OCI-LY1 (cell line): Measurements from ENCODE around the gene FGD4.

Source experiments
- H2AFZ ChIP-seq: fragments of 200-600 bp; sonication (generic), shearing (Covaris generic); 2 replicates; pipeline ENCODE4 v1.6.0; 2014; ENCODE audit warnings: antibody characterized with exemption, mild to moderate bottlenecking, low read length
- H3F3A ChIP-seq: fragments of 200-600 bp; sonication (generic), shearing (Covaris generic); 2 replicates; pipeline ENCODE4 v1.6.0; 2014; ENCODE audit warnings: mild to moderate bottlenecking, antibody characterized with exemption, low read length, moderate library complexity; ENCODE audit not compliant: insufficient read depth
- H3K27ac ChIP-seq: fragments of 200-600 bp; sonication (generic); 2 replicates; pipeline ENCODE4 v1.5.1; 2014; ENCODE audit warnings: low read length, mixed run types, mild to moderate bottlenecking, low read depth; ENCODE audit not compliant: poor library complexity, severe bottlenecking
- H3K27me3 ChIP-seq: fragments of 200-600 bp; sonication (generic); 2 replicates; pipeline ENCODE4 v1.6.0; 2014; ENCODE audit warnings: antibody characterized with exemption, mild to moderate bottlenecking, low read length, moderate library complexity; ENCODE audit not compliant: insufficient read depth
- H3K36me3 ChIP-seq: fragments of 200-600 bp; sonication (generic); 2 replicates; pipeline ENCODE4 v1.6.1; 2014; ENCODE audit warnings: mild to moderate bottlenecking, antibody characterized with exemption, low read length, moderate library complexity, mixed read lengths; ENCODE audit not compliant: insufficient read depth
- H3K4me1 ChIP-seq: fragments of 200-600 bp; sonication (generic); 2 replicates; pipeline ENCODE4 v1.5.1; 2014; ENCODE audit warnings: mild to moderate bottlenecking, low read length, moderate library complexity; ENCODE audit not compliant: insufficient read depth, severe bottlenecking
- H3K4me2 ChIP-seq: fragments of 200-600 bp; sonication (generic), shearing (Covaris generic); 2 replicates; pipeline ENCODE4 v1.6.1; 2014; ENCODE audit warnings: low read length
- H3K4me3 ChIP-seq: fragments of 200-600 bp; sonication (generic); 2 replicates; pipeline ENCODE4 v1.5.1; 2014; ENCODE audit warnings: low read length, low read depth, mild to moderate bottlenecking, mixed read lengths; ENCODE audit not compliant: poor library complexity, severe bottlenecking
- H3K79me2 ChIP-seq: fragments of 200-600 bp; shearing (Covaris generic); 2 replicates; pipeline ENCODE4 v1.6.1; 2016; ENCODE audit warnings: mixed run types, low read length, mixed read lengths; ENCODE audit not compliant: insufficient read depth
- H3K9ac ChIP-seq: fragments of 200-600 bp; sonication (generic), shearing (Covaris generic); 2 replicates; pipeline ENCODE4 v1.6.1; 2014; ENCODE audit warnings: mild to moderate bottlenecking, low read length, mixed read lengths
- H3K9me2 ChIP-seq: fragments of 200-600 bp; sonication (generic), shearing (Covaris generic); 2 replicates; pipeline ENCODE4 v1.6.1; 2014; ENCODE audit warnings: low read depth, mild to moderate bottlenecking, low read length, mixed read lengths
- H3K9me3 ChIP-seq: fragments of 200-600 bp; shearing (Covaris generic); 2 replicates; pipeline ENCODE4 v1.6.1; 2014; ENCODE audit warnings: low read length, mixed read lengths
- H4K20me1 ChIP-seq: fragments of 200-600 bp; sonication (generic), shearing (Covaris generic); 2 replicates; pipeline ENCODE4 v1.6.0; 2016; ENCODE audit warnings: mild to moderate bottlenecking, low read length; ENCODE audit not compliant: insufficient read depth
- EZH2 ChIP-seq: fragments of 200-600 bp; sonication (generic), shearing (Covaris generic); IDR thresholded peaks from 2 replicates; pipeline ENCODE4 v1.8.0; 2017; ENCODE audit warnings: borderline replicate concordance, mixed run types, mild to moderate bottlenecking, antibody characterized with exemption, low read length, moderate library complexity, mixed read lengths
- TF ChIP-seq, protein P1 (sequence below): fragments of 200-600 bp; sonication (generic), shearing (Covaris generic); IDR thresholded peaks from 2 replicates; pipeline ENCODE4 v1.5.1; 2017; ENCODE audit warnings: mild to moderate bottlenecking, antibody characterized with exemption, low read length, moderate library complexity, mixed read lengths

Gene FGD4

DNA sequence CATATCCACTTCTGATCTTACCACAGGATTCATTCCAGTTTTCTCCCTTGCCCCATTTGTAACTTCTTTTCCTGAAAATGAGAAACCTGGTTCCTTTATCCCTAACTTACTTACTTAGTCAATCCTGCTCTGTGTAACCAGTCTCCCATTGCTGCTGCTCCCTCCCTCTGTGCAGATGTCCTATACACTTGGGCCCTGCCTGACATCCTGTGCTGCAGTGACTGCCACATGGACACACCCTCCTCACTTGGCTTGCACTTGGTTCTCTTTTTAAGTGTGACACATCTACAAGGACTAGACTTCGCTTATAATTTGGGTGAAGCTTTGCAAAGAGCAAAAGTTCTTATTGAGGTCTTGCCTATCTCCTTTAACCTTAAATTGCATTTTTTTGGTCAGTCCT is 51.4 kb downstream of the FGD4 start:
- no peaks in the 10 kb centered on the region for H3K79me2 ChIP-seq
- H3K9me2 ChIP-seq, result no peaks in the 10 kb centered on the region
- no peaks in the 10 kb centered on the region for H3F3A ChIP-seq
- no peaks in the 10 kb centered on the region for H3K36me3 ChIP-seq
- H3K9me3 ChIP-seq, result no peaks in the 10 kb centered on the region
- H3K4me3 ChIP-seq, result no peak overlapping the region
- H3K4me2 ChIP-seq, result no peak overlapping the region
- H3K27me3 ChIP-seq, result no peaks in the 10 kb centered on the region
- H3K9ac ChIP-seq, result no peak overlapping the region
- no peak for TF ChIP-seq EZH2
- TF ChIP-seq, protein P1, sequence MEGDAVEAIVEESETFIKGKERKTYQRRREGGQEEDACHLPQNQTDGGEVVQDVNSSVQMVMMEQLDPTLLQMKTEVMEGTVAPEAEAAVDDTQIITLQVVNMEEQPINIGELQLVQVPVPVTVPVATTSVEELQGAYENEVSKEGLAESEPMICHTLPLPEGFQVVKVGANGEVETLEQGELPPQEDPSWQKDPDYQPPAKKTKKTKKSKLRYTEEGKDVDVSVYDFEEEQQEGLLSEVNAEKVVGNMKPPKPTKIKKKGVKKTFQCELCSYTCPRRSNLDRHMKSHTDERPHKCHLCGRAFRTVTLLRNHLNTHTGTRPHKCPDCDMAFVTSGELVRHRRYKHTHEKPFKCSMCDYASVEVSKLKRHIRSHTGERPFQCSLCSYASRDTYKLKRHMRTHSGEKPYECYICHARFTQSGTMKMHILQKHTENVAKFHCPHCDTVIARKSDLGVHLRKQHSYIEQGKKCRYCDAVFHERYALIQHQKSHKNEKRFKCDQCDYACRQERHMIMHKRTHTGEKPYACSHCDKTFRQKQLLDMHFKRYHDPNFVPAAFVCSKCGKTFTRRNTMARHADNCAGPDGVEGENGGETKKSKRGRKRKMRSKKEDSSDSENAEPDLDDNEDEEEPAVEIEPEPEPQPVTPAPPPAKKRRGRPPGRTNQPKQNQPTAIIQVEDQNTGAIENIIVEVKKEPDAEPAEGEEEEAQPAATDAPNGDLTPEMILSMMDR, result no peak
- H4K20me1 ChIP-seq, result no peaks in the 10 kb centered on the region
- H2AFZ ChIP-seq, result no peak overlapping the region
- peaks cover 5% of the 10 kb centered on the region for H3K4me1 ChIP-seq
- no peak overlapping the region for H3K27ac ChIP-seq

DNA sequence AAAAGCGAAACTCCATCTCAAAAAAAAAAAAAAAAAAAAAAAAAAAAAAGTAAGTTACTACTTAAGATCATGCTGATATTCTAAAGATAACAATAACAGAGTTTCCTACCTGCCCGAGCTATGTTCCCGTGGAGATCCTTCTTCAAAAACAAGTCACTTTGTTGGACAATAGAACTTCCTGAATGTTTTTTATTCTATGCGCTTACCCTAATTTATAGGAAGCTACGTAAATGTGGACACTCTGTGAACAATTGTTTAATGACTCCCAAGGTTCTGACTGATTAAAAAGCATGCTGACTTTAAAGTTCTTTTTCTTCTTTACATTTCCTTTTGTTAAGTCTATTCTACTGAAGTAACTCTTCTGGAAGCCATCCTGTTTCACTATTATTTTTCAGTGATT is 52.5 kb downstream of the FGD4 start:
- TF ChIP-seq EZH2, result no peak
- TF ChIP-seq, protein P1, result no peak
- H3K4me3 ChIP-seq, result no peak overlapping the region
- no peak overlapping the region for H3K9ac ChIP-seq
- H3K27ac ChIP-seq, result no peak overlapping the region
- no peaks in the 10 kb centered on the region for H3K36me3 ChIP-seq
- H3K27me3 ChIP-seq, result no peaks in the 10 kb centered on the region
- H3K9me3 ChIP-seq, result no peaks in the 10 kb centered on the region
- no peaks in the 10 kb centered on the region for H3F3A ChIP-seq
- no peaks in the 10 kb centered on the region for H3K79me2 ChIP-seq
- no peak overlapping the region for H2AFZ ChIP-seq
- peaks cover 15% of the 10 kb centered on the region for H3K4me1 ChIP-seq
- H4K20me1 ChIP-seq, result no peaks in the 10 kb centered on the region
- H3K4me2 ChIP-seq, result no peak overlapping the region
- H3K9me2 ChIP-seq, result no peaks in the 10 kb centered on the region

DNA sequence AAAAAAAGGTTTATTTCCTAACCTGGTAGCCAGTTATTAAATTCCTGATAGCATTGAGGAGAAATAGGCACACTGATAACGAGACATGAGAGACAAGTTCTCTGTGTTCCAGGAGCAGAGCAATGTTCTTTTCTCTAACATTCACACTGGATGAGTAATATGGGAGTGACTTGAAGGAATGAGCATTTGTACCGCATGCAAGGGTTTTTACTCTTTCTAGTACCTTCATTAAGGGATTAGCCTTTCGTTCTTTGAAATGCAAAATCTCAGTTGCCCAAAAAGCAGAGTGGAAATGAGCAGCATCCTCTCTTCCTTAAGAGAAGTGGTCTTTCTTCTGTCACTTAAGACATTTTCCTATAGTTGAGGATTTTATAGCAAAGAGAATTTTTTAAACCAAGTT is 54.7 kb downstream of the FGD4 start:
- no peaks in the 10 kb centered on the region for H3K9me3 ChIP-seq
- no peak overlapping the region for H3K4me2 ChIP-seq
- no peak overlapping the region for H2AFZ ChIP-seq
- peaks cover 29% of the 10 kb centered on the region for H3K4me1 ChIP-seq
- no peaks in the 10 kb centered on the region for H3K36me3 ChIP-seq
- H3K9me2 ChIP-seq, result no peaks in the 10 kb centered on the region
- no peaks in the 10 kb centered on the region for H3K27me3 ChIP-seq
- no peak overlapping the region for H3K9ac ChIP-seq
- H4K20me1 ChIP-seq, result no peaks in the 10 kb centered on the region
- H3K4me3 ChIP-seq, result no peak overlapping the region
- no peaks in the 10 kb centered on the region for H3F3A ChIP-seq
- H3K79me2 ChIP-seq, result no peaks in the 10 kb centered on the region
- H3K27ac ChIP-seq, result no peak overlapping the region
- TF ChIP-seq EZH2, result no peak
- TF ChIP-seq, protein P1, result no peak
